IPS DF 4.7 (cell line): ENCODE measurements around the gene VAV2.

Experiments
- DNase-seq: peaks from one replicate; pipeline ENCODE4 v3.0.0-alpha.2; 2013; ENCODE audit warnings: low spot score; ENCODE audit errors: extremely low read depth

Gene VAV2

DNA sequence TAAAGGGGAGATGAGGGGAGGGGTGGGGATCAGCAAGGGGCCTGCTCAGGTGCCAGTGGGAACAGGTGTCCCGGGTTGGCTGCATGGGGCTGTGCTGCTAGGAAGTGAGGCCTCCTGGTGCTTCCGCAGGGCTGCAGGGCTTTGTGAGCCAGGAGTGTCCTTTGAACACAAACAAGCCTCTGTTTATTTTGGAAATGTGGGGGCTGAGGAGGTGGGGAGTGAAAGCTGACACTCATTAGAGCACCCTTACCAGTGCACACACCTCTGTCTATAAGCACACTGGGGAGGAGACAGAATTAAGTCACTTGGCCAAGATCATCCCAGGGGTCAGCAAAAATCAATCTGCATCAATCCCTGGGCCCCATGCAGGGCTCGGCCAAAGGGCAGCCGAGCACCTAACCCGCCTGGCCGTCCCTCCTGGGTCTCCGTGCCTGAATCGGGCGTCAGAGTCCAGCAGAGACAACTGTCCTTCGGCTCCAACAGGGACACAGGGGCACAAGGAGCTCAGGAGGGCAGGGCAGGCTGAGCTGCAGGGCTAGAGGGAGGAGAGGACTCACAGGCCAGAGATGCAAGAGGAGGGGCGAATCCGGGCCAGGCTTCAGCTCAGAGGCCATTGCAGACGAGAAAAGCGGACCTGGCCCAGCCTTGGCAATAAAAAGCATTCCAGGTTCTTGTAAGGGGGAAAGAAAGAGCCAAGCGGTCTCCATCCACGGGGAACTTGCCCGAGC lies 99.8 kb downstream of the VAV2 start:
- no peak for DNase-seq

DNA sequence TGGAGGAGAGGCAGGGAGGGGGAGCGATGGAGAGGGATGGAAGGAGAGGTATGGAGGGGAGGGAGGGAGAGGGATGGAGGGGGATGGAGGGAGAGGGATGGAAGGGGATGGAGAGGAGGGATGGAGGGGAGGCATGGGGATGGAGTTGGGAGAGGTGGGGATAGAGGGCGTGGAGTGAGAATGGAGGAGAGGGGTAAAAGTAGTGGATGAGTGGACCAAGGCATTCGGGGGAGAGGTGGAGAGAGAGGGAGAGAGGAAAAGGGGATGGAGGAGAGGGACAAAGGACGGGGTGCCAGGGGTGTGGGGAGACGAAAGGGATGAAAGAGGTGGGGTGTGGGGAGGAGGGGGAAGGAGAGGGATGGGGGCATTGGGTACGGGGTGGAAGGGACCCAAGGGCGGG lies 100.4 kb downstream of the VAV2 start:
- DNase-seq: no peak

DNA sequence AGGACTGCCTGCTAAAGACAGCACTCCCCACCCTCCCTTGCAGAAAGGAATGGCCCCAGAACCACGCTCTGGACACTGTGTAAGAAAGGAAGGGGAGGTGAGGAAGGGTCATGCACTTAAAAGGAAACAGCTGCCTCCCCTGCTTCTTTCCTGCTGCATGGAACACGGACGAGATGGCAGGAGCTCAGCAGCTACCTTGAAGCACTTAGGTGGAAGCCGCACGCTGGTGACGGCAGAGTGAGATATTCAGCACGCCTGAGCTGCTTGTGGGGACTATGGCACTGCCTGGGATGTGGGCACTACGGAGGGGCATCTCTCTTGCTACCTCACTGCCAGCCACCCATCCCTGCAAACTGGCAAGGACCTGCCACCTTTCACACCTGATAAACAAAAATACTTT lies 101.5 kb downstream of the VAV2 start:
- no peak for DNase-seq

DNA sequence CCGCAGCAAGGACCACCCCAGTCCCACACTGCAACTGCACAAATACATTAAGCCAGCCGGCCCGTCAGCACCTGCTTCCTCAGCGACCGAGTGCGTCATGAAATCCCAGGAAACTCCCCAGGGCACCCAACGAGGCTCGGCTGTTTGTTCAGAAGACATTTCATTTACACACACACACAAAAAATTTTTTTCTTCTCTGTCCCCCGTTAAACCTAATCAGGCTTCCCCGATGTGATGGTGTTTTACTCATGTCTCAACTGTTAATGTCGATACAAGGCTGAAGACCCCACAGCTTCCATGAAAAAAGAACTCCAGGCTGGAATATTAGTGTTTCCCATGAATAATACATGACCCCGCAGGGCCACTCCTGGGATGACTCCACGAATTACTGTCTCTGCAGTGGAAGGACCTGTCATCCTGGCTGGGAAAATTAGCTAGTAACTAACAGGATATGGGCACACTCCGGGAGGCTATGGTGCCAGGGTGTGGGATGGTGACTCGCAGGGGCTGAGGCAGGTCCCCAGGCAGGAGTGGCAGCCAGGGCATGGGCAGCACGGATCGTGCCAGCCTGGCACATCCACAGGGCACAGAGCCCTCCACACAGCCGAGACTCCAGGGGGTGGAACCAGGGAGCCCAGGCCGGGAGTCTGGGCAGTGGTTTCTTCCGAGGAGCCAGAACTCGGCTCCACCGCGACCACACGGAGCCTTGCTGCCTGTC lies 102.4 kb downstream of the VAV2 start:
- no peak for DNase-seq

DNA sequence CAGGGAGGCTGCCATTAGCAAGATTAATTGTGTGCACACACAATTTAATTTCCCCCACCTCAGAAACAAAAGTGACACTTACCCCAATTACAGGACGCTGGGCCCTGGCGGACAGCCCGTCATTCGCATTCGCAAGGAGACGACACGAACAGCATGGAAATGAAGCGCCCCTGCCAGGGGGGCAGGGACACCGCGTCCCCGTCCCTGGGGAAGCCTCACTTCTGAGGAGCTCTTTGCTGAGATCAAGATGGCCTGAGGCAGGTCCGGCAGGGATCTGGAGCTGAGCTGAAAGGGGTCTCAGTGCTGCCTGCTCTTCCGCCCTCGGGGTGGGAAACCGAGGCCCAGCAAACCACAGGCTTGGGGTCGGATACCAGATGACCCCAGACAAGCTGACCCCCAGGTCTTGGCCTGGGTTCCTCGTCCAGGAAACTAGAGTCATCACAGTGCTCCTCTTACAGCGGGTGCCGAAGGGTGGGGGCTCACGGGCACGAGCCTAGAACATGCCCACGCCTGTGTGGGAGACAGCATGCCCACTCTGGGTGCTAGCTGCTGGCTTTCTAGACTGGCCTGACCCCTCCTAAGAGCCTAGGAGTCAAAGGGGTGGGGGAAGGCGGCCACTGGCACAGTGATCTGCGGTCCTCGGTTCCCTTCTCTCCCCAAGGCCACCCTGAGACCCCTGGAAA lies 103.2 kb downstream of the VAV2 start:
- no peak for DNase-seq

DNA sequence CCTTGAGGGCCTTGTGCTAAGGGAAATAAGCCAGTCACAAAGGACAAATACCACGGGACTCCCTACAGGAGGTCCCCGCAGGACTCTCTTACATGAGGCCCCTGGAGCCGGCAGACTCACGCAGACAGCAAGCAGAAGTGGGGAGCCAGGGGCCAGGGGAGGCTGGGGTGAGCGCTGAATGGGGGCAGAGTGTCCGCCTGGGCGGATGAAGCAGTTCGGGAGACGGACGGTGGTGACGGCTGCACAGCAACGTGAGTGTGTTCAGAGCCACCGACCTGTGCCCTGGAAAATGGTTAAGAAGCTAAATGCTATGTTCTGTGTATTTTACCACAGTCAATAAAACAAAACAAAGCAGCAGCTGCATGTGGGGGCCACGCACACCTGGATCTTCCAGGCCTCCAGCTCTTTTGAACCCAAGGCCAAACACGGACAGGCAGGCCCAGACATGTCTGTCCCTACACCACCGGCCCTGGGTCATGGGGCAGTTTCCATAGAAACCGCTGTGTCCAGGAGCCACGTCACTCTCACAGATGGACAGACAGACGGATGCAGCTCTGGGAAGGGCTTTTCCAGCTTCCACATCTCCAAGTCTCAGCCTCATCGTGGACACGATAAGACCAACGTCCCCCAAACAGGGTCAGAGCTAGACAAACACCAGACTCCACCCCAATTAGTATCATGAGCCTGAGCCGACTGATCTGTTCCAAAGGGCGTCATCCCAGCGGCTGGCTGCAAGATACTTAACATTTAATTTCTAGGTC lies 103.9 kb downstream of the VAV2 start:
- no peak for DNase-seq

DNA sequence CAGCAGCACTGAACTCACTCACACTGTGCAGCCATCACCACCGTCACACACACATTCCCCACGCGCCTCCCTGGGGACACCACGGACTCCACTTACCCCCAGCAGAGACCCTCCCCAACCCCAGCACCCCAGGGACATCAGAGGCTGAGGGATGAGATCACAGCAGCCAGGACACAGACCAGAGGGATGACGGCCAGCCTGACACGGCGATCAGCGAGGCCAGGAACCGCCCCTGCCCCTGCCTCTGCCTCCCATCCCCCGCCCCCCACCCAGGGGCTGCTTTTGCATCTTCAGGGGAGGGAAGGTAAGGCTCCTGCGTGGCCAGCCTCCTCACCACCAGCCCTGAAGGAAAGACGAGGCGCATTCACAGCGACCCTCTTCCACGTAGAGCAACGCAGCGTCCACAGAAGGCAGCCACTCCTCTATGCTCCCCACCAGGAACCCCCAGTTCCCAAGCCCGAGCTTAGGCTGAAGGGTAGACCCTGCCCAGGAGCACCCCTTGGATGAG lies 104.5 kb downstream of the VAV2 start:
- DNase-seq: no peak

DNA sequence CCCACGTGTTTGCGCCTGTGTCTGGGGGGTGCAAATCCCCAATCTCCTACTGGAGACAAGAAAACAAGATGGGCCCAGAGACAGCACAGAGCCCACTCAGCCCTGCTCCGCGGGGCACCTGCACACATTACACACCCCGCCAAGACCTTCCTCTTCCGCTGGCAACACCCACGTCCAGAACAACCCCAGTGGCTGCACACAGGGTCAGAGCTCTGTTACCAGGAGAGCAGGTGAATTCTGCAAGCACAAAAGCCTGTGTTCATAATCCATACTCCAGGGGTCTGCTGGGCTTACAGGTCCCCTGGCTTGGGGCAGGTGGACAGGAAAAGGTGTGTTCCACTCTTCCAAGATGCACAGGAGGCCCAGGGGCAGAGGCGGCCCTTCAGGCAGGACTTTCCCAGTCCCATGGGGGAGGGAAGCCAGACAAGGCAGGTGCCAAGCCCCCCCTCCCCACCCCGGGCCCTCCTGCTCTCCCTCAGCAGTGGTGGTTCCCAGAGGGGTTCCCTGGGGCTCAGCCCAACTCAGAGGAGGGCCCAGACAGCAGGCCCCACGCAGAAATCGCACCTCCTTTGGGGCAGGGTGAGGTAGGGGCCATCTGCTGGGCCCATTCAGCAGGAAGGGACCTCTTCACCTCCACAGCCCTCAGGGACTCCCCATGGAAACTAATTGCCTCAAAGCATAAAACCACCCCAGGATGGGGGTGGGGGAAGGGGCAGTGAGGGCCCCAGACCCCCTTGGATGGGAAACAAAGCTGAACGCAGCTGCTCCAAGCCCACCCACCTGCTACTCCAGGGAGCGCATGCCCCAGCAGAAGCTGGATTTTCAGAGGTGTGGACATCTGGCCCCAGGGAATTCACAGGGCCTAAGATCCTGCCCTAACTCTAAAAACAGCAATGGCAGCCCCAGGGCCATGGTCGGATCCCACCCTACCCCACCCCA lies 105.3 kb downstream of the VAV2 start:
- DNase-seq: no peak

DNA sequence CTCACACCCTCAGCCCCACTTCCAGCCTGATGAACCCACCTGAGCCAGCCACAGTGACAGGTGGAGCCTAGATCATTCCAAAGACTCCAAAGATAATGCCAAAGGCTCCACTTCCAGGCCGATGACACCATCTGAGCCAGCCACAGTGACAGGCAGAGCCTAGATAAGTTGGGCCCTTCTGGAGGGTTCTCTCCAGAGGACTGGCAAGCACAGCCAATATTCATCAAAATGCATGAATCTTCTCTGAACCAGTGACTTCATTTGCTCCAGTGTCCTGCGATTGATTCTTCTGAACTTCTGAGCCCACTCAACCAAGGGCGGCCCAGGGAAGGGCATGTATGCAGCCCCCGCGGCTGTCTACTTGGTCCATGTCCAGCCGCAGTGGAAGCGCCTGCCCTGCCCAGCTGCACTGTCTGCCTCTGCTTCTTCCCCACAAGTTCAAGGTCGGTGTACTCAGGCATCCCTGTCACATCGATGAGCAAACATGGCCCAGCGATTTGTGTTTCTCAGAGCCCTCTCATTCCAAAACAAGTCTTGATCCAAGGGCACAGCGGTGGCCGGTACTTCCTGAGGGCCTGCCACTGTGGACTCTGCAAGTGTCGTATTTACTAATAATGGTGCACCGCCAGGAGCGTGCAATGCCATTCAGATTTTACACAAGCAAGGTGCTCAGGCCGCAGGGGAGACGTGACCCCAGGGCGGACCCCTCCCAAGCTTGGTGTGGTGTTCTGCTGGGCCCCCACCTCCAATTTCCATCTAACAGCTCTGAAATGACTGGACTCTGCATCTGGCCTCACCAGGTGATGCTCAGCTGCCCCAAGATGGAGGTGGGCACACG lies 107.0 kb downstream of the VAV2 start:
- DNase-seq: no peak

DNA sequence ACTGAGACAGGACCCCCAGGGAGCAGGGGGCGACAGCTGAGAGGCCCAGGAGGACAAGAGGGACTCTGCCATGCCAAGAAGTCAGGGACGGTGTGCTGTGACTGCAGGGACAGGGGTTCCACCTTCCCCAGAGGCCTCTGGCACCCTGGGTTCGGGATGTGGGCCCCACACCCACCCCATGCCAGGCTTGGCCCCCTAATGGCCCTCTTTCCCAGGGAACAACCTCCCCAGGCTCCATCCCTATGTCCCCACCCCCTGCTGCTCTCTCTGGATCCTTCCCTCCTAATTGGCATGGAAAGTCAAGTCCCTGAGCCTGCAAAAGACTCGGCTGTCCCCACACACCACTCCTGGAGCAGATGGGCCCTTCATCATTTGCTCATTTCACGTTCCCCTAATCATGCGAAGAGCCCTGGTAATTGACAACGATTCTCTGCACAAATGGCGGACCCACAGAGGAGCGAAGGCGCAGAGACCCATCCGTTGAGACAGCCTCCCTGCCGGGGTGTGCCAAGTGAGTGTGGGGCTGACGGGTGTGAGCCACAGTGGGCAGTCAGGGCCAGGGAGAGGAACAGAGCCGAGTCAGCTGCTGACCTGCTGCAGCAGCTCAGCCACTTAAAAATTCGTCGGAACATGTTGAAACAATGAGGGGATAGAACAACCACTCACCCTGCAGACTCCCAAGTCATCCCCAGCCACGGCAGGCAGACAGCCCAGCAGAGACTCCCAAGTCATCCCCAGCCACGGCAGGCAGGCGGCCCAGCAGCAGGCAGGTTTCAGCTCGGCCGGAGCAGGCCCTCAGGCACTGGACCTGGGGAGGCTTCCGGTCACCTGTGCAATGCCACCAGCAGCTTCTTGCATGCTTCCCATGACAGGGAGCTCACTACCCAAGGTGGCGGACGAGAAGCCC lies 109.0 kb downstream of the VAV2 start:
- DNase-seq: no peak

DNA sequence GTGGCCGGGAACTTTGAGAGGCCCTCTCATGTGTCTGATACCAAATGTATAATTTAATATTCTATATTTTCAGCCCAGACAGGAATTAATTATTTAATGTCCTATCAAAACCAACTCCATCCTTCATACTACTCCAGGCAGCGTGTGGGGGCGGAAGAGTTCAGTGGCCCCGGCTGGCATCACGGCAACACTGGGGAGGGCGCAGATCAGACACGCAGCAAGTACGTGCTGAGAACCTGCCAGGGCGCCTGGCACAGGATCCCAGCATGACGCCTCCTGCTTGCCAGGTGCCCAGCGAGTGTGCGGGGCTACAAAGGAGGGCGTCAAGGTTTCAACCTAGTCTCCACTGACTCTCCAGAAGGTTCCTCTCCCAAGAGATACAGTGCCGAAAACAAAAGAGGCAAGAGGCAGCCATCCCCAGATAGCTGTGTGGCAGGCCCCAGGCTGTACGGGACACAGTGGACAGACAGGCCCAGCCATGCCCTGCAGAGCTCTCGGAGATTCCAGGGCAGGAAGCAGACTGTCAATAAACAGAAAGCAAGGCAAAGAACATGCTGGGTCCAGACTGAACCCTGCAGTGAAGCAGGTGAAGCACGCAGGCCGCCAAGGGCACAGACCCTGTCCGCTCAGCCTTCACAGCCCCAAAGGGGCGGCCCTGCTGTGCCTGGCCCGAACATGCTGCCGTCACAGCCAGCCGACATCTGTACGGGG lies 110.3 kb downstream of the VAV2 start:
- DNase-seq: no peak

DNA sequence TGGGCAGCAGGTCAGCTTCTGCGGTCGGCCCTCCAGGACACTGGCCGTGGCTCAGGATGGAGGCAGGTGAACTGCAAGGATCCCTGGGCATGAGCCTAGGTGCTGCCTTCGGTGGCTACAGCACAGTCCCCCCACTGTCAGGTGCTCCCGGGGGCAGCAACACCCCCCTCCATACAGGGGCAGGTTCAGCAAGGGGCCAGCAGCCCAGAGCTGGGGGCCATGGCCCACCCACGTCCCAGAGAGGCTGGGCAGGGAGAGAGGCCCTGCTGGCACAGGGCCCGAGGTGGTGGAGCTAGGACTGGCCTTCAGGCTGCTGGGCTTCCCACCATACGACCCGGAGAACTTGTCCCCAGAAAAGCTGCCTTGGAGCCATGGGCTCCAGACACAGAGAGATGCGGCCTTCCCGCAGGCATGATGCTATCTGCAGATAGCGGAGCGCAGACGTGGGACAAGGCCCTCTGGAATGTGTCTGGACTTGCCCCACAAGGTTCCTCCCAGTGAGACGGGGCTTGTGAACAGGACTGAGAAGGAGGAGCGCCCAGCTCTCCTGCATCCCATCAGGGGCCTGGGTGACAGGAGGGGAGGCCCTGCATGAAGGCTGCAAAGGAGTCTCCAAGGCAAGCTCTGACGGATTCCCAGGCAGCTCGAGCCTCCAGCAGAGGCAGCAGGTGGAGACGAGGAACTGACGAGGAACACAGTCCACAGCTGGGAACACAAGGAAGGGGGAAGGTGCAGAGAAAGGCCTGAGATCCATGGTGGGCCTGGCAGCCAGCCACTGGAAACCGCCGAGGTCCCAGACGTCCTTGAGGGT lies 111.1 kb downstream of the VAV2 start:
- no peak for DNase-seq

DNA sequence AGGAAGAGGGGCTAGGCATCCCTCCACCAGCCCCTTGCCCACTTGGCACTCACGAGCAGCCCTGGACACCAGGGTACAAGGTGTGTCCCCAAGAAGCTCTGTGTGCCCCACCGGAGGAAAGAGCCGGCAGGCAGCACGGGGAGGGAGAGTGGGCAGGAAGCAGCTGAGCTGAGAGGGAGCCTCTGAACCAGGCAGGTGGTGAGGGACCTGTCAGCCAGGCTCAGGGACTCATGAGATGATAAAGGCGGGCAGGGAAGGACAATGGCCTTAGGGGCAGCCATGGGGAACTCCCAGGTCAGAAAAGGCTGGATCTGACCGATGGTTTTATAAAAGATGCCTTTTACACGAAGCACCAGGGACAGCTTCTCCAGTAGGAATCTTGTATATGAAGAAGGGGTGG lies 112.0 kb downstream of the VAV2 start:
- DNase-seq: no peak

DNA sequence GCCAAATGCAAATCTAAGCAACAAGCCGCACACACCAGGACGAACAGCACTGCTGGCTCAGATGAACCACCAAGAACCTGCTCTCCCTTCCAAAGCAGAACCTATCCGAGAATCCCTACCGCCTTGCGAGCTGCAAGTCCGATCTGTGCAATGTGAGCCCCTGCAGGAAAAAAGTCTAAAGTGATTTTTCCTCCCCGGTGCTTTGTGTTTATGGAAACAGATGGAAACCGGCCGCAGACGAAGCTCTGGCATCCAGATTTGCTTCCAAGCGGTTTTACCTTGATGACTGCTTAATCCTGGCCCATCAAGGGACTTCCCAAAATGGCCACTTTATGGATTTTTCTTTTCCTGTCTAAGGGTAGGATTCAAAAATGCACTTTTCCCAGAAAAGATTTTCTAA lies 112.5 kb downstream of the VAV2 start:
- no peak for DNase-seq

DNA sequence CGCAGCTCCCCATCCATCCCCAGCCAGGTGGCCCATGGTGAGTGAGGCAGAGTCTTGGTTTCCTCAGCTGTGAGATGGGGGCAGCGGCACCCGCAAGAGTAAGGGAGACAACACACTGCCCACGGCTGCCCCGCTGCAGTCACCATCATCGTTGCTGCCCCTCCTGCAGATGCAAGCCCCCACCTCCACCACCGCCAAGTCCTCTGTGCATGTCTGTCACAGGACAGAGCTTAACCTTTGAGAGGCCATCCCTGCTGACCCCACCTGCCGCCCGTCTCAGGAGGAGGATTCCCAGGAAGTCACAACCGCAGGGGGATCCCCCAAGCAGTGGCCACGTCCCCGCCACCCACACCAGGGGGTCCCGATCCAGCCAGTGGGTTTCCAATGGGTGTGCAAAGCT lies 113.7 kb downstream of the VAV2 start:
- DNase-seq: no peak

DNA sequence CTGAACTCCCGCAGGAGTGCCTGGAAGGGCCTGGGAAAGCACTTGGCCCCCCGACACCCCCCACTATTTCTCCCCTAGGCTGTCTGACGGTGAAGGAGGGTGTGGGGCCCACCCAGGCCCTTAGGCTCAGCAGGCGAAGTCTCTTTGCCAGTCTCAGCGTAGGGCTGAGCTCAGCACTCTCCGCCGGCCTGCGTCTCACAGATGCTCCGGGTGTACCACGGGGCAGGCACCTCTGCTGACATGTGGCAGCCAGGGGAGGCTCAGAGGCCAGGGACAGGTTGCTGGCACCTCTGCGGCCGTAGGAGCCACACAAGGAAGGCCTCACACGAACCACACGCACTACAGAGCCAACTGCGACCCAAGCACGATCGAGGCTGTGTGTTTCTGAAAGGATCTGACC lies 114.2 kb downstream of the VAV2 start:
- DNase-seq: no peak

DNA sequence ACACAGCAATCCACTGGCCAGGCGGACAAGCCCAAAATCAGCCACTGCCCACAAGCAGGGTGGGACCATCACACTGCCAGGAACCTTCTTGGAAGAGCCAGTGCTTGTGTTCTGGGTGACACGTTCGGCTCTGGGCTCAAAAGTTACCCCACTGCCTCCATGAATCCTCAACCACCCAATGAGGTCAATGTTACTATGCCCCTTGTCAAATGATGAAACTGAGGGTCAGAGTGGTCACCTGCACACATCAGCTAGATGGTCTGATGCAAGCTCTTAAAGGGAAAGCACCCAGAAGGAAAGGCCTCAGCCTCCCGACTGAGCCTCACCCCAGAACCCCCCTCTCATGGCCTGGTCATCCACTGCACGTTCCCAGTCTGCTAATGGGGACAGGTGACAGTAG lies 114.8 kb downstream of the VAV2 start:
- no peak for DNase-seq
